ENCODE data around the gene OR4C45.
"Not testable (repeated sequence)": the region's sequence is repeated elsewhere in the genome, so short reads cannot be mapped to it uniquely, and the experiment has no call there.

The OR4C45 gene

DNA sequence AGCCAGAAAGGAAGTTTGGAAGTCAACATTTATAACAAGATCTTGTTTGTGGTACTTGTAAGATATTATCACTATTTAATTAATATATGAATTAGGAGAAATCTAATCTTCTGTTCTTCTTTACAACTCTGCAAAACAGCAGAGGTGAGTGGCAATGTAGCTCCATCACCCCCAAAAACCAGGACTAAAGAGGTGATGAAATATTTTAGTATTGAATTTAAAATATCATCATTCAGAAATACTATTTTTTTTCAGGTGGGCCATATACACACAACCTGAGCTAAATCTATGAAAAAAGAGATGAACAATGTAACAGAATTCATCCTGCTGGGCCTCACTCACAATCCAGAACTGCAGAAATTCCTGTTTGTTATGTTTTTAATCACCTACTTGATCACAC is at the start of gene OR4C45:
Gene OR4C45, plus strand, starts transcription at position 301 of the 400 bp plus-strand sequence.
- no peak for DNase-seq

GRCh38 chr11:49995565-49995964 is 37.1 kb upstream of the OR4C45 start:
- DNase-seq: no peak

GRCh38 chr11:50030193-50030592 is 2.5 kb upstream of the OR4C45 start:
- DNase-seq: no peak

- not testable (repeated sequence) for DNase-seq
Observed at GRCh38 chr11:50036239-50036638, 3.6 kb downstream of the OR4C45 start.

DNA sequence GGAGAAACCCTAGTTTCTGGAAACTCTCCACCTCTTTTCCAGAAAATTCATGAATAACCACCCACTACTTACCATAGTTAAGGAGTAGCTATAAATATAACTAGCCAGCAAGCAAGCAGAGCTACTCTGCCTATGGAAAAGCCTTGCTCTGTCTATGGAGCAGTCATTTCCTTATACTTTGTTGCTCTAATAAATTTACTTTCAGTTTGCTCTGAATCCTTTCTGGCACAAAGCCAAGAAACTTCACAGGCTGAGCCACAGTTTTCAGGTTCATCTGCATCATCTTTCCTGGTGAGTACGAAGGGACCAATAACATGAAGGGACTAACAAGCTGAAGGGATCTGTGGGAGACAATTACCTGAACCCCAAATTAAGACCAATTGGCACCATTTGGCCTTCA is 4.6 kb downstream of the OR4C45 start:
- no peak for DNase-seq

DNA sequence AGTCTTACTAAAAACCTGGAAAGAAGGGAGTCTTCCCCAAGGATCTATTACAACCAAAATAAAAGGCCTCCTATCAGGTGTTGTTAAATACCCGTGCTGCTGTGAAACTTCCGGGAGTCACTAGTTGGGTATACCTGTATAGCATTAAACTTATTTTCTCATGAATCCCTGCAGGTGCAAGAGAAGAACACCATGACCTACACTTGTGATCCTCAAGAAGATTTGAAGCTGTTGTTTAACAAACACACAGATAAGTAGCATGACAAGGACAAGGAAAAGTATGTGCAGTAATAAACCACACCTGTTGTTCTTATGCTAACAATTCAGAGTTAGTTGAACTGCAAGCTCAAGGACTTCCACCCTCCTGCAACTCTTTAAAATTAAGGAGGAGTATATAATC is 12.0 kb downstream of the OR4C45 start:
- no peak for DNase-seq

DNA sequence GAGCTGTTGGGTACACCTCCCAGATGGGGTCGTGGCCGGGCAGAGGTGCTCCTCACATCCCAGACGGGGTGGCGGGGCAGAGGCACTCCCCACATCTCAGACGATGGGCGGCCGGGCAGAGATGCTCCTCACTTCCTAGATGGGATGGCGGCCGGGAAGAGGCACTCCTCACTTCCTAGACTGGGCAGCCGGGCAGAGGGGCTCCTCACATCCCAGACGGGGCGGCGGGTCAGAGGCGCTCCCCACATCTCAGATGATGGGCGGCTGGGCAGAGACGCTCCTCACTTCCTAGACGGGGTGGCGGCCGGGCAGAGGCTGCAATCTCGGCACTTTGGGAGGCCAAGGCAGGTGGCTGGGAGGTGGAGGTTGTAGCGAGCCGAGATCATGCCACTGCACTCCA is 30.4 kb downstream of the OR4C45 start:
- DNase-seq: not testable (repeated sequence)

DNA sequence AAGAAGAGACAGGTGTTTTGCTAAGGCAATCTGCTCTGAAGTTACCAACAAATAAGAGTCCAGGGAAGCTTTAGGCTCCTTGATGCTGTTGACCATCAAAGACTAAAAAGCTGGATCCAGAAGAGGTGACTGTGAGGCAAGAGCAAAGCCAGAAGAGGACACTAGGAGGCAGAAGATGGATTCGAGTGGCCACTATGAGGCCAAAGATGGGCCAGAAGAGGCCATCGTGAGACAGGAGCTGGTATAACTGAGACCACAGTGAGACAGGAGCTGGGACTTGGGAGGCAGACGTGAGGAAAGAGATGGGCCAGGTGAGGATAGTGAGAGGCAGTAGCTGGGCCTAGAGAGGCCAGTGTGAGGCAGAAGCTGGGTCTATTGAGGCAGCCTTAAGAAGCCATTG is 37.7 kb downstream of the OR4C45 start:
- DNase-seq: no peak

DNA sequence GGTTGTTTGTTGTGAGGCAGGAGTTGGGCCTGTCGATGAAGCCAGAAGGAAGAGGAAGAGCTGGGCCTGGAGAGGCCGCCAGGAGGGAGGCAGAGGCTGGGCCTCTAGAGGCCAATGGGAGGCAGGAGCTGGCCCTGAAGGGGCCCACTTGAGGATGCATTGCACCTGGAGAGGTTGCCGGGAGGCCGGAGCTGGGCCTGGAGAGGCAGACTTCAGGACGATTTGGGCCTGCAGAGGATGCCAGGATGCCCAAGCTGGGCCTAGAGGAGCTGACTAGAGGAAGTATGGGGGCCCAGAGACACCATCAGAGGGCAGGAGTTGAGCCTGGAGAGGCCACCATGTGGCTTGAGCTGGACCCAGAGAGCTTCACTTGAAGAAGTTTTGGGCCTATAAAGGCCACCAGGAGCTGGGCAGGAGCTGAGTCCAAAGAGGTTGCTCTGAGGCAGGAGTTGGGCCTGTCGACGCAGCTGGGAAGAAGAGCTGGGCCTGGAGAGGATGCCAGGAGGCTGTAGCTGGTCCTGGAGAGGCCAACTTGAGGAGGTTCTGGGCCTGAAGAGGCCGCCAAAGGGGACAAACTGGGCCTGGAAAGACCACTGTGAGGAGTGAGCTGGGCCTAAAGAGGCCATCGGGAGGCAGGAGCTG is 39.0 kb downstream of the OR4C45 start:
- no peak for DNase-seq

DNA sequence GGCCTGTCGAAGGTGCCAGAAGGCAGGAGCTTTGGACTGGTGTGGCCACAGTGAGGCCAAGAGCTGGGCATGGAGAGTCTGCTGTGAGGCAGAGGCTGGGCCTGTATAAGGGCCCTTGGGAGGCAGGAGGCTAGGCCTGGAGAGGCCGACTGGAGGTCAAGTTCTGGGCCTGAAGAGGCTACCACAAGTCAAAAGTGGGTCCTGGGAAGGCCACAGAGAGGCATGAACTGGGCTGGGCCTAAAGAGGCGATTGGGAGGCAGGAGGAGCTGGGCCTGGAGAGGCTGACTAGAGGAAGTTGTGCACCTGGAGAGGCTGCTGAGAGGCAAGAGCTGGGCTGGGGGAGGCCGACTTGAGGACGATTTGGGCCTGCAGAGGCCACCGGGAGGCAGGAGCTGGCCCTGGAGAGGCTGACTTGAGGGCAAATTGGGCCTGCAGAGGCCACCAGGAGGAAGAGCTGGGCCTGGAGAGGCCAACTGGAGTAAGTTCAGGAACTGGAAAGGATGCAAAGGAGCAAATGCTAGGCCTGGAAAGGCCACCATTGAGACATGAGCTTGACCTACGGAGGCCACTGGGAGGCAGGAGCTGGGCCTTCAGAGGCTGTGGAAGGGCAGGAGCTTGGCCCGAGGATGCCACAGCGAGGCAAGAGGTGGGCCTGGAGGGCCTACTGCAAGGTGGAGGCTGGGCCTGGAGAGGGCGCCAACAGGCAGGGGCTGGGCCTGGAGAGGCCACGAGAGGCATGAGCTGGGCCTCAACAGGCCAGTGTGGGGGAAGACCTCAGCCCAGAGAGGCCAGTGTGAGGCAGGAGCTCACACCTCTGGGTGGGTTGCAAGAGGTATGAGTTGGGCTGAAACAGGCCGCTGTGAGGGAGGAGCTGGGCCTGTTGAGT is 39.8 kb downstream of the OR4C45 start:
- DNase-seq: no peak

DNA sequence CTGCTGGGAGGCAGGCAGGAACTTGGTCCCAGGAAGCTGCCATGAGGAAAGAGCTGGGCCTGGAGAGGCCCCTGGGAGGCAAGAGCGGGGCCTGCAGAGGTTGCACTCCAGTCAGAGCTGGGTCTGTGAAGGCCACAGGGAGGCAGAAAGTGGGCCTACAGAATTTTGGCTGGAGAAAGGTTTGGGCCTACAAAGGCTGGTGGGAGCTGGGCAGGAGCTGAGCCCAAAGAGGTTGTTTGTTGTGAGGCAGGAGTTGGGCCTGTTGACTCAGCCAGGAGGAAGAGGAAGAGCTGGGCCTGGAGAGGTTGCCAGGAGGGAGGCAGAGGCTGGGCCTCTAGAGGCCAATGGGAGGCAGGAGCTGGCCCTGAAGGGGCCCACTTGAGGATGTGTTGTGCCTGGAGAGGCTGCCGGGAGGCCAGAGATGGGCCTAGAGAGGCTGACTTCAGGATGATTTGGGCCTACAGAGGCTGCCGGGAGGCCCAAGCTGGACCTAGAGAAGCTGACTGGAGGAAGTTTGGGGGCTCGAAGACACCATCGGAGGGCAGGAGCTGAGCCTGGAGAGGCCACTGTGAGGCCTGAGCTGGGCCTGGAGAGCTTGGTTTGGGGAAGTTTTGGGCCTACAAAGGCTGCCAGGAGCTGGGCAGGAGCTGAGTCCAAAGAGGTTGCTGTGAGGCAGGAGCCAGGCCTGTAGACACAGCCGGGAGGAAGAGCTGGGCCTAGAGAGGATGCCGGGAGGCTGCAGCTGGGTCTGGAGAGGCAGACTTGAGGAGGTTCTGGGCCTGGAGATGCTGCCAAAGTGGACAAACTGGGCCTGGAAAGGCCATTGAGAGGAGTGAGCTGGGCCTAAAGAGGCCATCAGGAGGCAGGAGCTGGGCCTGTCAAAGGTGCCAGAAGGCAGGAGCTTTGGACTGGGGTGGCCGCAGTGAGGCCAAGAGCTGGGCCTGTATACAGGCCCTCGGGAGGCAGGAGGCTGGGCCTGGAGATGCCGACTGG is 40.7 kb downstream of the OR4C45 start:
- no peak for DNase-seq

GRCh38 chr11:50074161-50074560 is 41.5 kb downstream of the OR4C45 start:
- no peak for DNase-seq

DNA sequence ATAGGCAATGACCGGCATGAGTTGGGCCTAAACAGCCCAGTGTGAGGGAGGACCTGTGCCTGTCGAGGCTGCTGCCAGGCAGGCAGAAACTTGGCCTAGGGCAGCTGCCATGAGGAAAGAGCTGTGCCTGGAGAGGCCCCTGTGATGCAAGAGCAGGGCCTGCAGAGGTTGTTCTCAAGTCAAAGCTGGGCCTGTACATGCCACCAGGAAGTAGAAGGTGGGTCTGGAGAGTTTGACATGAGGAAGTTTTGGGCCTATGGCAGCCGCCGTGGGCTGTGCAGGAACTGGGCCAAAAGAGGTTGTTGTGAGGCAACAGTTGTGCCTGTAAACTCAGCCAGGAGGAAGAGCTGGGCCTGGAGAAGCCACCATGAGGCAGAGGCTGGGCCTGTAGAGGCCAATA is 43.2 kb downstream of the OR4C45 start:
- no peak for DNase-seq

DNA sequence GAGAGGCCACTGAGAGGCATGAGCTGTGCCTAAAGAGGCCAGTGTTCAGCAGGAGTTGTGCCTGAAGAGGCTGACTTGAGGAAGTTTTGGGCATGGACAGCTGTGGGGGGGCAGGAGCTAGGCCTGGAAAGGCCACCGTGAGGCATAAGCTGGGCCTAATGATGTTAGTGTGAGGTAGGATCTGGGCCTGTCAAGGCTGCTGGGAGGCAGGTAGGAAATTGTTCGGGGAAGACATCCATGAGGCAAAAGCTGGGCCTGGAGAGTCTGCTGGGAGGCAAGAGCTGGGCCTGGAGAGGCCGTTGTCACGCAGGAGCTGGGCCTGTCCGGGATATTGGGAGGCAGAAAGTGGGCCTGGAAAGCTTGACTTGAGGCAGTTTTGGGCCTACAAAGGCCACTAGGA is 44.9 kb downstream of the OR4C45 start:
- no peak for DNase-seq

DNA sequence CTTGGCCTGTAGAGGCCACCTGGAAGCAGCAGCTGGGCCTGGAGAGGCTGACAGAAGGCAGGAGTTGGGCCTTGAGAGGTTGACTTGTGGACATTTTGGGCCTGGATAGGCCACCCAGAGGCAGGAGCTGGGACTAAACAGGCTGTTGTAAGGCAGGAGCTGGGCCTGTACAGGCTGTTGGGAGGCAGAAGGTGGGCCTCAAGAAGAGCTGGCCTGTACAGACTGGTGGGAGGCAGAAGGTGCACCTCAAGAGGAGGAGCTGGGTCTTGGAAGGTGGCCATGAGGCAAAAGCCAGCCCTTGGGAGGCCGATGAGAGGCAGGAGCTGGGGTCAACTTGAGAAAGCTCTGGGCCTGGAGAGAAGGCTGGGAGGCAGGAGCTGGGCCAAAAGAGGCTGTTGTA is 45.3 kb downstream of the OR4C45 start:
- DNase-seq: no peak

DNA sequence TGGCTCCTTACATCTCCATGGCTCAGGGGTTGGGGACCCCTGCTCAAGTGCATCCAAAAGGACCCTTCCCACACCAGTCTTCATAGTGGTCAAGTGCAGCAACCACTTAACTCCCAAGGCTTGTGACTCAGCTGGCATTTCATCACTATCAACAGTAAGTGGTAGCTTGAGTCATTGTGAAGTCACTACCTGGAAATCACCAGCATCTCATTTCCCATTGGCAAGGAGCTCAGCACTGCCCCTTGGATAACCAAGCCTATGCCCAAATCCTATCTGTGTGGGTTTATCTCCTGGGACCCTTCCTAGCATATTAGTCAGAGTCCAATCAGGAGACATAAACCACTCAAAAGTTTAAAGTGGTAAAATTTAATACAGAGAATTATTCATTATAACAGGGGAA is 46.3 kb downstream of the OR4C45 start:
- not testable (repeated sequence) for DNase-seq

DNA sequence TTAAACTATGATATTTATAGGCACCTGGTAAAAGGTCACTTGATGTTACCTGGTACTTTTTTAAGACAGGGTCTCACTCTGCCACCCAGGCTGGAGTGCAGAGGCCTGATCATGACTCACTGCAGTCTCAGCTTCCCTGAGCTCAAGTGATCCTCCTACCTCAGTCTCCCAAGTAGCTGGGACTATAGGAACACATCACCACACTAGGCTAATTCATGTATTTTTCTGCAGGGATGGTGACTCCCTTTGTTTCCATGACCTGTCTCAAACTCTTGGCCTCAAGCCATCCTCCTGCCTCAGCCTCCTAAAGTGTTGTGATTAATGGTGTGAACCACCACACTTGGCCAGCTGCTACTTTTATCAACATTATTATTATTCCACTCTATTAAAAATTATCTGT is 47.6 kb downstream of the OR4C45 start:
- no peak for DNase-seq
